Medulla oblongata (tissue), 1 donor: Measurements from ENCODE around the gene B9D1.
A peak's percentile ranks its signal among the peaks of the same experiment; 100 is the strongest.

ENCODE experiments used
- DNase-seq: peaks from one replicate; pipeline ENCODE4 v3.0.0-alpha.2; 2015; ENCODE audit errors: extremely low spot score

B9D1 gene

GRCh38 chr17:19388791-19389785, 26.6 kb upstream of the B9D1 start:
- DNase-seq = no peak

GRCh38 chr17:19387921-19388521, 25.5 kb upstream of the B9D1 start:
- DNase-seq = no peak

- DNase-seq = peak; percentile 67
Measured at GRCh38 chr17:19386974-19387920, 24.7 kb upstream of the B9D1 start, which contains the start of gene MFAP4. Gene MFAP4 (minus strand): TSS chr17:19387190. CDS start chr17:19387155, 35 bp downstream.

GRCh38 chr17:19386051-19386929, 23.8 kb upstream of the B9D1 start:
- DNase-seq = no peak

GRCh38 chr17:19385521-19385983, 23.0 kb upstream of the B9D1 start:
- DNase-seq = no peak

GRCh38 chr17:19384723-19385391, 22.3 kb upstream of the B9D1 start:
- DNase-seq = peak; percentile 89

GRCh38 chr17:19383681-19384470, 21.4 kb upstream of the B9D1 start:
- no peak for DNase-seq

- no peak for DNase-seq
Measured at GRCh38 chr17:19382531-19383444, 20.3 kb upstream of the B9D1 start.

GRCh38 chr17:19381741-19382444, 19.4 kb upstream of the B9D1 start:
- DNase-seq = no peak

GRCh38 chr17:19381361-19381740, 18.8 kb upstream of the B9D1 start:
- DNase-seq = no peak

GRCh38 chr17:19380481-19381301, 18.2 kb upstream of the B9D1 start:
- DNase-seq = no peak

- DNase-seq = no peak
Measured at GRCh38 chr17:19379361-19380065, 17.0 kb upstream of the B9D1 start.

- no peak for DNase-seq
Measured at GRCh38 chr17:19378416-19379360, 16.2 kb upstream of the B9D1 start, which contains the start of gene MAPK7. Gene MAPK7 (plus strand): TSS chr17:19378498. CDS start chr17:19378901, 403 bp downstream.

- peak; percentile 99 for DNase-seq
Measured at GRCh38 chr17:19377602-19378415, 15.3 kb upstream of the B9D1 start.
